Immature natural killer cell (primary cell): ENCODE results near the gene PFKFB4. TPM values are rescaled to one million over a fixed set of nuclear protein-coding genes. Genes with fewer than 3 reads are reported as not detected.
A peak's percentile ranks its signal among the peaks of the same experiment; 100 is the strongest.
"Not testable (repeated sequence)": the region's sequence is repeated elsewhere in the genome, so short reads cannot be mapped to it uniquely, and the experiment has no call there.

ENCODE experiments used
- DNase-seq, 3 donors: peaks; one replicate each; pipeline ENCODE4 v3.0.0; 2022; ENCODE audit warnings: mixed read lengths in 1 of 3
- H3K27ac Mint-ChIP-seq, 6 donors: one replicate each; pipeline ENCODE4 v1.8.0; 2020; ENCODE audit warnings: mixed read lengths in 6 of 6, mild to moderate bottlenecking in 5 of 6, inconsistent platforms in 4 of 6, moderate library complexity in 3 of 6
- H3K27me3 Mint-ChIP-seq, 3 donors: one replicate each; pipeline ENCODE4 v1.8.0; 2020 to 2021; ENCODE audit warnings: low read depth in 3 of 3, mild to moderate bottlenecking in 3 of 3, mixed read lengths in 3 of 3, moderate library complexity in 3 of 3, inconsistent platforms in 1 of 3
- H3K36me3 Mint-ChIP-seq, 3 donors: one replicate each; pipeline ENCODE4 v1.8.0; 2020; ENCODE audit warnings: mixed read lengths in 3 of 3, inconsistent platforms in 2 of 3, mild to moderate bottlenecking in 2 of 3
- H3K4me1 Mint-ChIP-seq, 2 donors: one replicate each; pipeline ENCODE4 v1.8.0; 2020; ENCODE audit warnings: inconsistent platforms in 2 of 2, mild to moderate bottlenecking in 2 of 2, mixed read lengths in 2 of 2, moderate library complexity in 1 of 2
- H3K4me3 Mint-ChIP-seq, 5 donors: one replicate each; pipeline ENCODE4 v1.8.0; 2020; ENCODE audit warnings: mild to moderate bottlenecking in 5 of 5, mixed read lengths in 5 of 5, inconsistent platforms in 3 of 5, moderate library complexity in 3 of 5
- H3K9me3 Mint-ChIP-seq, 6 donors: one replicate each; pipeline ENCODE4 v1.8.0; 2020; ENCODE audit warnings: mild to moderate bottlenecking in 6 of 6, mixed read lengths in 6 of 6, inconsistent platforms in 4 of 6, moderate library complexity in 3 of 6
- polyA plus RNA-seq, 3 donors: library from polyadenylated mRNA; unstranded; fragments of 300-500 nt; fragmentation: Illumina TruSeq; gene quantifications; one replicate each; pipeline ENCODE4 v1.2.3, GENCODE V29; 2021

Gene PFKFB4
- polyA plus RNA-seq, 3 donors from 2014 or later: 0.17 to 0.78 TPM; not detected in 1

DNA sequence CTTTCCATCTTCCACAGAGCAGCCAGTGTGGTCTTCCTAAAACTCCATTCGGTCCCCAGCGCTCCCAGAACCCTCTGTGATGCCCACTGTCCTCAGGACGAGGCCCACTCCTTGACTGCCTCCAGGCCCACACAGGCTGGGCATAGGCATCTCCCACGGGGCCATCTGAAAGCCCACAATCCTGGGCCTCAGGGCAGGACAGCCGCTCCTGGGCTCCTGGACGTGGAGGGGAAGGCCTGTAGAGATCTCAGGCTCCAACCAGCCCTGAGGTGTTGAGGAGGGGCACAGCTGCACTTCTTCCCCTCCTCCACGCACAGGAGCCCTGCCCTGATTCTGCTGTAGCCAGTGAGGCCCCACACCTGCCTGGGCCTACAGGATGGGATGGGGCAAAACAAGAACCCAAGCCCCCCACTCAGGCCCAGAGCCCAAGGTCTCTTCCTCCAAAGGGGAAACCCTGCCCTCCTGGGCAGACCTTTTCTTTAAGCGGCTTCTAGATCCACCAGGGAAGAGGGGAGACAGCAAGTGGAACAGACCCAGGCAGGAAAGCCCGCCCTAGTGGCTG, 78.6 kb downstream of the PFKFB4 start:
- Mint-ChIP-seq H3K27me3 (peaks cover 9 to 20% (median 10%) of the 10 kb centered on the region in 3 donors), H3K36me3 (no peaks in the 10 kb centered on the region), H3K9me3 (no peaks in the 10 kb centered on the region), H3K4me3 (peak overlapping the region; percentile 83 to 93 (median 91)), H3K4me1 (peaks cover 46 to 51% of the 10 kb centered on the region in 2 donors), H3K27ac (peak overlapping the region; percentile 95 to 100 (median 97))
- DNase-seq: no peak

DNA sequence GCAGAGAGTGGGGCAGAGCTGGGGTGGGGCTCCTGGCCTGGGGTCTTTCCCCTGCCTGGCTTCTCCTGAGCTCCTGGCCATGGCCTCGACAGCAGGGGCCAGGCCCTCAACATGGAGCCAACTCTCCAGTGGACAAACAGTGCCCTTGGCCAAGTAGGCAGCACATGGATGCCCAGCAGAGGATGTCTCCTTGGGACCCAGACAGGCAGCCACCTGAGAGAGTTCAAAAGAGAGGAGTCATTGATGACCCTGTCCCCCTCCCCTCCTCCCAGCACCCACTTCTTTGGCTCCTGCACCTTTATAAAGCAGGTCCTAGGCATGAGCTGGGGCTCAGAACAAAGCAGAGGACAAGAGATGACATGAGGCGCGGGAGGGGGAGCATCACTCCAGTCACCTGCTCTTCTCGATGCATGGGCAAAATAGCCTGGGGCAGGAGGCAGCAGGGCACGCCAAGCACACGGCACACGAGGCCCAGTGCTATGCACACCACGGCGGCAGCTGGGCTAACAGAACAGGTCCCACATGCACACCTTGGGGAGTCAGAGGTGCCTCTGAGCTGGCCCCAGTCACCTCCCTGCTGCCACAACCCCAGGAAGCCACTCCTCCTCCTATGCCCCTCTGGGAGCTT, 80.1 kb downstream of the PFKFB4 start:
- peaks cover 51 to 60% of the 10 kb centered on the region in 2 donors for H3K4me1 Mint-ChIP-seq

DNA sequence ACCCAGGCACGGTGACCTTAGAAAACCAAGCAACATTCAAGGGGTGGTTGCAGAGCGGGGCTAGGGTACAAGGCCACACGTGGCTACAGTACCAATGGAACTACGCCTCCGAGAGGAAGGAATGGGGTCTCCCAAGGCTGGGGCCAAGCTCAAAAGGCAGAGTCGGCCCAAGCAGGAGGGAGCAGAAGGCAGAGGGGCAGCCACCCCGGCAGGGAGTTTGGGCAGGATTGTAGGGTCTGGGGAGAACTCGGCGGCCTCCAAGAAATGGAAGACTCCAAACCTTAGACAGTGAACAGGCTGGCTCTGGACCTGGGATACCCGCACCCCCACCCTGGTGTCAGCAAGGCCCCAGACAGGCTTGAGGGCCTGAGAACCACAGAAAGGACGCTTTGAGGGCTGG, 81.4 kb downstream of the PFKFB4 start:
- peaks cover 49 to 67% of the 10 kb centered on the region in 2 donors for H3K4me1 Mint-ChIP-seq
- H3K27me3 Mint-ChIP-seq: peaks cover 12 to 21% (median 14%) of the 10 kb centered on the region in 3 donors
- no peak overlapping the region for H3K4me3 Mint-ChIP-seq
- DNase-seq: no peak
- no peaks in the 10 kb centered on the region for H3K36me3 Mint-ChIP-seq
- H3K27ac Mint-ChIP-seq: peak overlapping the region; percentile 83 to 97 (median 90)
- H3K9me3 Mint-ChIP-seq: no peaks in the 10 kb centered on the region

More for the DNA sequence above, 80.1 kb downstream of the PFKFB4 start:
- H3K4me3 Mint-ChIP-seq: no peak overlapping the region
- H3K27ac Mint-ChIP-seq: peak overlapping the region; percentile 95 to 100 (median 97)
- H3K9me3 Mint-ChIP-seq: no peaks in the 10 kb centered on the region
- peaks cover 12 to 22% (median 14%) of the 10 kb centered on the region in 3 donors for H3K27me3 Mint-ChIP-seq
- DNase-seq: no peak
- no peaks in the 10 kb centered on the region for H3K36me3 Mint-ChIP-seq

DNA sequence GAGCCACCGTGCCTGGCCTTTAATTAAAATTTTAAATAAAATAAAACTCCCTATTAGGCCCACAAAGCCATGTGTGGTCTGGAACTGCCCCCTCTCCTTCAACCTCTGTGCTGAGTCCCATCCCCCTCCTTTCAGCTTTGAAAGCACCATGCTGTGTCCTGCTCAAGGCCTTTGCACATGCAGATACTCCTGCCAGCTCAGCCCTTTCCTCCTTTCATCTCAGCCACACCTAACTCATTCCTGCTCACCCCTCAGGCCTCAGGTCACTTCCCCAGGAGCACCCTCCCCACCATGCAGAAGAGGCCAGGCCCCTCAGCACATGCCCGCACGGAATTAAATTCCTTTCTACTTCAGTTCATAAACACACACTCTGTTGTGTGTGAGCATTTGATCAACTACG, 82.0 kb downstream of the PFKFB4 start:
- H3K4me1 Mint-ChIP-seq: peaks cover 51 to 67% of the 10 kb centered on the region in 2 donors
- H3K9me3 Mint-ChIP-seq: no peaks in the 10 kb centered on the region
- peaks cover 11 to 18% (median 14%) of the 10 kb centered on the region in 3 donors for H3K27me3 Mint-ChIP-seq
- H3K4me3 Mint-ChIP-seq: peak overlapping the region in 2 of 5 donors; percentile 22 to 35
- peaks cover 0 to 4% (median 0%) of the 10 kb centered on the region in 3 donors for H3K36me3 Mint-ChIP-seq
- H3K27ac Mint-ChIP-seq: peak overlapping the region; percentile 83 to 97 (median 90)
- no peak for DNase-seq

DNA sequence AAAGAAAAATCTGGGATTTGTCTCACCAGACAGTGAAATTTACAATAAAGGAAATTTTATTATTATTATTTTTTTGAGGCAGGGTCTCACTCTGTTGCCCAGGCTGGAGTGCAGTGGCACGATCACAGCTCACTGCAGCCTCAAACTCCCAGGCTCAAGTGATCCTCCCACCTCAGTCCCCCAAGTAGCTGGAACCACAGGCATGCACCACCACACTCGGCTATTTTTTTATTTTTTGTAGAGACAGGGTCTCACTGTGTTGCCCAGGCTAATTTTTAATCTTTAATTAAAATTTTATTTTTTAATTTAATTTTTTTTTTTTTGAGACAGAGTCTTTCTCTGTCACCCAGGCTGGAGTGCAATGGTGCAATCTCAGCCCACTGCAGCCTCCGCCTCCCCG, 82.6 kb downstream of the PFKFB4 start:
- peaks cover 51 to 67% of the 10 kb centered on the region in 2 donors for H3K4me1 Mint-ChIP-seq
- H3K9me3 Mint-ChIP-seq, DNase-seq, H3K36me3 Mint-ChIP-seq: not testable (repeated sequence)
- H3K27ac Mint-ChIP-seq: peak overlapping the region; percentile 40 to 99 (median 84)
- peaks cover 6 to 13% (median 9%) of the 10 kb centered on the region in 3 donors for H3K27me3 Mint-ChIP-seq
- peak overlapping the region in 1 of 5 donors; percentile 95 for H3K4me3 Mint-ChIP-seq

DNA sequence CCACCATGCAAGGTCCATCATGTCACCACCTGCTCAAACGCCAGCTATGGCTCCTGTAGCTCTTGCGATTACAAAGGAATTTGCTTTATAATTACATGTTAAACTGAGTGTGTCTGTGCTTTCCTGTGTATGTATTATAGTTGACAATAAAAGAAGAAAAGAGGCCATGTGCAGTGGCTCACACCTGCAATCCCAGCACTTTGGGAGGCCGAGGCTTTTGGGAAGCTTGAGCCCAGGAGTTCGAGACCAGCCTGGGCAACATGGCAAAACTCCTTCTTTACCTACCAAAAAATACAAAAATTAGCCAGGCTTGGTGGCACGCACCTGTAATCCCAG, 83.0 kb downstream of the PFKFB4 start:
- Mint-ChIP-seq H3K27ac (peak overlapping the region; percentile 95 to 100 (median 98)), H3K4me3 (peak overlapping the region; percentile 89 to 97 (median 95)), H3K9me3 (no peaks in the 10 kb centered on the region), H3K27me3 (peaks cover 4 to 9% (median 5%) of the 10 kb centered on the region in 3 donors), H3K36me3 (peaks cover 0 to 9% (median 0%) of the 10 kb centered on the region in 3 donors), H3K4me1 (peaks cover 51 to 67% of the 10 kb centered on the region in 2 donors)
- no peak for DNase-seq

DNA sequence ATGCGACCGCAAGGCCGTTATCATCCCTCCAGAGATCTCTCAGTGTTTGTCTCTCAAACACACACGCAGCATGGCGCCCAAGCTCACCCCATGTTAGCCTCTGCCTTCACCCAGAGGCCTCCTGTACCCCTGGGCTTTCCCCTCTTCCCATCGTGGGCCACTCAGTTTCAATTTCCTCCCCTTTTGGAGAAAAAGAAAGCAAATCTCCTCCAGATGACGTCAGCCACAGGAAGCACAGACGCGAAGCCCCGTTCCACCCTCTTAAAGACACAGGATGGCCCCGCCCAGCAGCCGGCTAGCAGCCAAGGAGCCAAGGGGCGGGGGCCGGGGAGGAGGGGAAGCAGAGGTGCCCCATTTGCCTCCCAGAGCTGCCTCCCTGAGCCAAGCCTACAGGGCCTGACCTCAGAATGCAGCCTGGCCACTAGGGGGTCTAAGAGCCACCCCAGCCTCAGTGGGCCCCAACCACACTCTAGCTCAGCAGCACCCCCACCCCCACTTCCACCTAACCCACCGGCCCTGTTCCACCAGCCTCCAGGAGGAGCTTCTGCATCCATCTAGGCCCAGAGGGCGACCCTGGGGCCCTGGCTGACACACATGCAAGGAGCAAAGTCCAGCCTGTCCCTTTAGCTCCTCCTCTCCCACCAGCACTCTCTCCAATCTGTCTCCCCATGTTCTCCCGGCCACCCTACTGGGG, 83.5 kb downstream of the PFKFB4 start:
- DNase-seq: peak; percentile 93
- Mint-ChIP-seq H3K4me1 (peaks cover 51 to 64% of the 10 kb centered on the region in 2 donors), H3K4me3 (peak overlapping the region; percentile 89 to 97 (median 95)), H3K36me3 (peaks cover 0 to 9% (median 2%) of the 10 kb centered on the region in 3 donors), H3K9me3 (no peaks in the 10 kb centered on the region), H3K27ac (peak overlapping the region; percentile 95 to 100 (median 98)), H3K27me3 (peaks cover 4 to 8% (median 5%) of the 10 kb centered on the region in 3 donors)

DNA sequence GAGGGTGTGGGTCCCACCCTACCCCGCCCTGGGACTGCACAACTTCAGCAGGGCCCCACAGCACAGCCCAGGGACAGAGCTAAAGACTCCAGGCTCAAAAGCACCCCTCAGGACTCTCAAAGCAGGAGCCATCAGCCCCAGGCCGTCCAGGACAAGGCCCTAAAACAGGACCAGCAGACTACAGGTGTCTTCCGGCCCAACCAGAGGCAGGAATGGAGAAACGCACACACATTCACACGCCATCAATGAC, 84.0 kb downstream of the PFKFB4 start:
- H3K36me3 Mint-ChIP-seq: peaks cover 0 to 12% (median 4%) of the 10 kb centered on the region in 3 donors
- H3K4me3 Mint-ChIP-seq: peak overlapping the region; percentile 89 to 97 (median 95)
- peaks cover 4 to 8% (median 5%) of the 10 kb centered on the region in 3 donors for H3K27me3 Mint-ChIP-seq
- H3K9me3 Mint-ChIP-seq: no peaks in the 10 kb centered on the region
- DNase-seq: no peak
- peaks cover 51 to 64% of the 10 kb centered on the region in 2 donors for H3K4me1 Mint-ChIP-seq
- H3K27ac Mint-ChIP-seq: peak overlapping the region; percentile 95 to 100 (median 98)

DNA sequence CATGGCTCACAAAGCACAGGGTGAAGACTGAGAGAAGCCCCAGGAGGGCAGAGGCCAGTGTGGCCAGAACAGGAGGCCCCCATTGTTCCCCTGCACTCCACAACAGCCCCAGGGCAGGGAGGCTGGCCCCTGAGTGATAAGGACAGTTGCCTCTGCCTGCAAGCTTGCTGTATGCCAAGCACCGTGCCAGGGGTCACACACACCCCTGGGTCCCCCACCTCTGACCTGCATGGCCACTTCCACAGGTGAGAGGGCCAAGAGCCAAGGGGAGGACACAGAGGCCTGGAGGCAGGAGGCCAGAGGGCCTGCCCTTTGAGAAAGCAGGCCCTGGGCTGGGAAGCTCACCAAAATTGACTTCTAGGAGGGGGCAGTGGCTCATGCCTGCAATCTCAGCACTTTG, 86.3 kb downstream of the PFKFB4 start:
- H3K36me3 Mint-ChIP-seq: peaks cover 0 to 12% (median 4%) of the 10 kb centered on the region in 3 donors
- peak overlapping the region; percentile 13 to 65 (median 59) for H3K4me3 Mint-ChIP-seq
- H3K27me3 Mint-ChIP-seq: peaks cover 6 to 10% (median 8%) of the 10 kb centered on the region in 3 donors
- H3K4me1 Mint-ChIP-seq: peaks cover 70 to 76% of the 10 kb centered on the region in 2 donors
- H3K9me3 Mint-ChIP-seq: no peaks in the 10 kb centered on the region
- no peak for DNase-seq
- peak overlapping the region; percentile 79 to 91 (median 86) for H3K27ac Mint-ChIP-seq

DNA sequence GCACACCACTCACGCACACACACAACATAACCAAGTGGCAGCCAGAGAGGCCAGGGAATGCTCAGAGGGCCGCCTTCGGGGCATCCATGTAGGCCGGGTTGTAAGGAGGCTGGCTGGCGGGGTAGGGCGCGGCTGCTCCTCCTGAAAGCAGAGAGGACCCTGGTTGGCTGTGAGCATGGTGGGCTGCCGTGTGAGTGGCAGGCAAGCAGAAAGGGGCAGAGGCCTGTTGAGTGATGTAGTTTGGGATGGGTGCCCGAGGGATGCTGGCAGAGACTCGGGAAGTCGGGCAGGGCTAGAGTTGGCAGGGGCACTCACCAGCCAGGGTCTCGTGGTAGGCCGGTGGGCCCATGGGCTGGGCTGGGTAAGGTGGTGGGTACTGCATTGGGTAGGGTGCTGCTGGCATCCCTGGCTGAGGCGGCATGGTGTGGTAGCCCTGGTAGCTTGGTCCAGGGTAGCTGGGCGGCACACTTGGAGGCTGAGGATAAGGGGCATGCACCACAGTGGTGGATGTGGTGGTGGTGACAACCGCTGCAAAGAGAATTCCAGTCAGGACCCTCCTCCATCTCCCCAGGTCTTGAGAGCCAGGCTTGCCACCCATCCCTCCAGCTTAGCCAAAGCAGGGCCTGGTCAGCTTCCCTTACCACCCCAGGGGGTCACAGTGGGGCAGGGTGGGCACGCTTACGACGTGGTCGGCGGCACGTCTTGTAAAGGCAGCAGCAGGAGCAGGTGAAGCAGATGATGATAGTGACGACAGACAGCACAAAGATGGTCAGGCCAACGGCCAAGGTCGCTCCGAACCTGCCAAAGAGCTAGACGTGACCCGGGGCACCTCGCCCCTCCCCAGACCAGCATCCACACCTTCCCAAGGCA, 87.3 kb downstream of the PFKFB4 start:
- peak overlapping the region; percentile 79 to 88 (median 82) for H3K27ac Mint-ChIP-seq
- peaks cover 6 to 11% (median 8%) of the 10 kb centered on the region in 3 donors for H3K27me3 Mint-ChIP-seq
- no peak for DNase-seq
- no peaks in the 10 kb centered on the region for H3K9me3 Mint-ChIP-seq
- peaks cover 0 to 12% (median 4%) of the 10 kb centered on the region in 3 donors for H3K36me3 Mint-ChIP-seq
- H3K4me3 Mint-ChIP-seq: peak overlapping the region in 3 of 5 donors; percentile 29 to 60 (median 46)
- H3K4me1 Mint-ChIP-seq: peaks cover 64 to 72% of the 10 kb centered on the region in 2 donors

DNA sequence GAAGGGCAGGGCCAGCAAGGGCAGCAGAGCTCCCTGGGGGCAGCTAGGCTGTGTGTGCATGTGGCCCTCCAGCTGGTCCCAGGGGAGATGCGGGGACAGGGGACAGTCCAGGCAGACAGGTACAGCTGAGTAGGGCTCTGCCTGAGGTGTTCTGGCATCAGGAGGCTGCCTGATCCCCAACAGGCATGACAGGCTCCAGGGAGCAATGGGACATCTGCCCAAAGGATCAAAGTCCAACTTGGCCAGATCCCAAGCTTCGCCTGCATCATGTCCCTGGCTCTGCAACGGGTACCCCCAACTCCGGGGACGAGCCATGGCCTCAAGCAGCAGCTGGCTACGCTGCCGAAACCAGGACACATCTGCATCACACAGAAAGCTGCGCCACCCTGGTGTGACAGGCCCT, 88.3 kb downstream of the PFKFB4 start:
- peaks cover 6 to 11% (median 8%) of the 10 kb centered on the region in 3 donors for H3K27me3 Mint-ChIP-seq
- H3K36me3 Mint-ChIP-seq: peaks cover 0 to 12% (median 4%) of the 10 kb centered on the region in 3 donors
- H3K4me1 Mint-ChIP-seq: peaks cover 60 to 69% of the 10 kb centered on the region in 2 donors
- H3K27ac Mint-ChIP-seq: peak overlapping the region; percentile 68 to 99 (median 98)
- DNase-seq: no peak
- H3K9me3 Mint-ChIP-seq: no peaks in the 10 kb centered on the region
- peak overlapping the region in 3 of 5 donors; percentile 24 to 84 (median 52) for H3K4me3 Mint-ChIP-seq
